GM12891 (cell line): ENCODE results near the gene CLEC18C.
"Not testable (repeated sequence)": the region's sequence is repeated elsewhere in the genome, so short reads cannot be mapped to it uniquely, and the experiment has no call there.

Experiments
- DNase-seq: peaks from one replicate; pipeline ENCODE4 v3.0.0; 2011; ENCODE audit warnings: low spot score; ENCODE audit not compliant: insufficient read length
- FAIRE-seq: peaks from 2 replicates; lab custom pipeline; 2011; peaks lifted over from hg19 to GRCh38; lab: Jason Lieb, UNC

CLEC18C gene

GRCh38 chr16:70204010-70204409, 30.4 kb downstream of the CLEC18C start:
- not testable (repeated sequence) for DNase-seq, FAIRE-seq

GRCh38 chr16:70204668-70205405, 31.2 kb downstream of the CLEC18C start:
- not testable (repeated sequence) for FAIRE-seq, DNase-seq

- not testable (repeated sequence) for FAIRE-seq, DNase-seq
Measured at GRCh38 chr16:70206382-70206781, 32.8 kb downstream of the CLEC18C start.

GRCh38 chr16:70218586-70218985, 45.0 kb downstream of the CLEC18C start:
- not testable (repeated sequence) for DNase-seq, FAIRE-seq

- not testable (repeated sequence) for DNase-seq, FAIRE-seq
Measured at GRCh38 chr16:70222574-70222973, 49.0 kb downstream of the CLEC18C start.

GRCh38 chr16:70223216-70223615, 49.6 kb downstream of the CLEC18C start:
- not testable (repeated sequence) for FAIRE-seq, DNase-seq

- FAIRE-seq, DNase-seq: not testable (repeated sequence)
Measured at GRCh38 chr16:70223971-70224513, 50.5 kb downstream of the CLEC18C start.

GRCh38 chr16:70224645-70225044, 51.1 kb downstream of the CLEC18C start:
- not testable (repeated sequence) for FAIRE-seq, DNase-seq

- not testable (repeated sequence) for FAIRE-seq, DNase-seq
Measured at GRCh38 chr16:70225430-70225829, 51.8 kb downstream of the CLEC18C start.

GRCh38 chr16:70226024-70226423, 52.4 kb downstream of the CLEC18C start:
- not testable (repeated sequence) for FAIRE-seq, DNase-seq

GRCh38 chr16:70231831-70232230, 58.2 kb downstream of the CLEC18C start:
- DNase-seq, FAIRE-seq: not testable (repeated sequence)
